GM12864 (cell line): ENCODE results near the gene ARFRP1.

Source experiments
- DNase-seq: peaks from one replicate; pipeline ENCODE4 v3.0.0-alpha.2; 2011; ENCODE audit warnings: low read depth
- H3K4me3 ChIP-seq: 2 replicates; pipeline ENCODE4 v1.5.1; 2011; ENCODE audit warnings: mild to moderate bottlenecking, low read depth, low read length, control low read depth
- TF ChIP-seq, protein P1 (sequence below): IDR thresholded peaks from 2 replicates; pipeline ENCODE4 v1.5.1; 2011; ENCODE audit warnings: low read depth, mild to moderate bottlenecking, moderate library complexity, low read length, control low read depth, inconsistent platforms; ENCODE audit errors: missing control alignments

ARFRP1 gene

DNA sequence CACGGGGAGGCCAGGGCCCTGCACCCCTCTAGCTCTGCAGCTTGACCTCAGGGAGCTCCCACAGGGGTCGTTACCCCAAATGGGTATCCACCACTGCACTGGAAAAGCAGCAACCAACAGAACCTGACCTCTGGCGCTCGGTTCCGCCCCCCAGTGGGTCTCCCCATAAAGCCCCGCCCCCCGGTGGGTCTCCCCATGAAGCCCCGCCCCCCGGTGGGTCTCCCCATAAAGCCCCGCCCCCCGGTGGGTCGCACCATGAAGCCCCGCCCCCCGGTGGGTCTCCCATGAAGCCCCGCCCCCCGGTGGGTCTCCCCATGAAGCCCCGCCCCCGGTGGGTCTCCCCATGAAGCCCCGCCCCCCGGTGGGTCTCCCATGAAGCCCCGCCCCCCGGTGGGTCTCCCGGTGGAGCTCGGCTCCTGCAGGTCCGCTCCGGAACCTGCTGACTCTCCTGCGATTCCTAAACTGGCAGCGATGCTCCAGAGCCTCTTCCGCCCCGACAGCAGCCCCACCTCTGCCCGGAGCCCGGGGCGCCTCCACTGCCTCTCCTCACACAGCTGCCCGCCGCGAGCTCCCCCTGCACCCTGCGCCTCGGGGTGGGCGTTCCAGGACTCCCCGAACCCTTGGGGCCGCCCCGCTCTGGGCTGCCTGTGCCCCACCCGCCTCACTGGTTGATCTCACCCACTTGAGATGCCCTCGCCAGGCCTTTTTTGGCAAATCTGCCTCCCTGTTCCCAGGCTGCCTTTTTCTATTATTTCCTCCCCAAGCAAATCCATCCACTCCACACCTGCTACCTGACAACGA, 43.9 kb upstream of the ARFRP1 start:
- no peak overlapping the region for H3K4me3 ChIP-seq

DNA sequence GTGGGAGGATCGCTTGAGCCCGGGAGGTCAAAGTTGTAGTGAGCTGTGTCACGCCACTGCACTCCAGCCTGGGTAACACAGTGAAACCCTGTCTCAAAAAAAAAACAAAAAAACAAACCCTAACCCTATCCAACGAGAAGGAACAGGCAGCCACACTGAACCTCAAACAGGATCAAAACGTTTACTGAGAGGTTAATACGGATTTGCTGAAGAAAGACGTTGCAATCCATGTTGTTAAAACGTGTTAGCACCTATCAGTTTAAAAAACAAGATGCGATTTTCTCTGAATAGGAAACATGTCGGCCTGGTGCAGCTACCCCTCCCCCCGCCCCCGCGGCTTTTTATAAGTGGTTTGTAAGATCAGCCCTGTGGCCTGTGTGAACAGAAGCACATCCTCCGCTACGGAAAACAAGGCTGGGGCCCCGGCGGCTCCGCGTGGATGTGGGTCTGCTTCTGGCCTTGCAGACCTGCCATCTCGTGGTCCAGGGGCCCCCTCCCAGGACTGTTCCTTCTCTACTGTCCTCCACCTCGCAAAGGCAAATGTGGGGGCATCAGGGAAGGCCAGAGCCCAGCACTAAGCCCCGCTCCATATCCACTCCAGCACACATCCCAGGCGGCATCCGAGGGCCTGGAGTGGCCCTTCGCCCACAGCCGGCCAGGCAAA, 43.2 kb upstream of the ARFRP1 start:
- TF ChIP-seq, protein P1, sequence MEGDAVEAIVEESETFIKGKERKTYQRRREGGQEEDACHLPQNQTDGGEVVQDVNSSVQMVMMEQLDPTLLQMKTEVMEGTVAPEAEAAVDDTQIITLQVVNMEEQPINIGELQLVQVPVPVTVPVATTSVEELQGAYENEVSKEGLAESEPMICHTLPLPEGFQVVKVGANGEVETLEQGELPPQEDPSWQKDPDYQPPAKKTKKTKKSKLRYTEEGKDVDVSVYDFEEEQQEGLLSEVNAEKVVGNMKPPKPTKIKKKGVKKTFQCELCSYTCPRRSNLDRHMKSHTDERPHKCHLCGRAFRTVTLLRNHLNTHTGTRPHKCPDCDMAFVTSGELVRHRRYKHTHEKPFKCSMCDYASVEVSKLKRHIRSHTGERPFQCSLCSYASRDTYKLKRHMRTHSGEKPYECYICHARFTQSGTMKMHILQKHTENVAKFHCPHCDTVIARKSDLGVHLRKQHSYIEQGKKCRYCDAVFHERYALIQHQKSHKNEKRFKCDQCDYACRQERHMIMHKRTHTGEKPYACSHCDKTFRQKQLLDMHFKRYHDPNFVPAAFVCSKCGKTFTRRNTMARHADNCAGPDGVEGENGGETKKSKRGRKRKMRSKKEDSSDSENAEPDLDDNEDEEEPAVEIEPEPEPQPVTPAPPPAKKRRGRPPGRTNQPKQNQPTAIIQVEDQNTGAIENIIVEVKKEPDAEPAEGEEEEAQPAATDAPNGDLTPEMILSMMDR, result no peak
- no peak for DNase-seq
- H3K4me3 ChIP-seq, result no peak overlapping the region

More for the DNA sequence above, 43.9 kb upstream of the ARFRP1 start:
- TF ChIP-seq, protein P1, result no peak
- no peak for DNase-seq

DNA sequence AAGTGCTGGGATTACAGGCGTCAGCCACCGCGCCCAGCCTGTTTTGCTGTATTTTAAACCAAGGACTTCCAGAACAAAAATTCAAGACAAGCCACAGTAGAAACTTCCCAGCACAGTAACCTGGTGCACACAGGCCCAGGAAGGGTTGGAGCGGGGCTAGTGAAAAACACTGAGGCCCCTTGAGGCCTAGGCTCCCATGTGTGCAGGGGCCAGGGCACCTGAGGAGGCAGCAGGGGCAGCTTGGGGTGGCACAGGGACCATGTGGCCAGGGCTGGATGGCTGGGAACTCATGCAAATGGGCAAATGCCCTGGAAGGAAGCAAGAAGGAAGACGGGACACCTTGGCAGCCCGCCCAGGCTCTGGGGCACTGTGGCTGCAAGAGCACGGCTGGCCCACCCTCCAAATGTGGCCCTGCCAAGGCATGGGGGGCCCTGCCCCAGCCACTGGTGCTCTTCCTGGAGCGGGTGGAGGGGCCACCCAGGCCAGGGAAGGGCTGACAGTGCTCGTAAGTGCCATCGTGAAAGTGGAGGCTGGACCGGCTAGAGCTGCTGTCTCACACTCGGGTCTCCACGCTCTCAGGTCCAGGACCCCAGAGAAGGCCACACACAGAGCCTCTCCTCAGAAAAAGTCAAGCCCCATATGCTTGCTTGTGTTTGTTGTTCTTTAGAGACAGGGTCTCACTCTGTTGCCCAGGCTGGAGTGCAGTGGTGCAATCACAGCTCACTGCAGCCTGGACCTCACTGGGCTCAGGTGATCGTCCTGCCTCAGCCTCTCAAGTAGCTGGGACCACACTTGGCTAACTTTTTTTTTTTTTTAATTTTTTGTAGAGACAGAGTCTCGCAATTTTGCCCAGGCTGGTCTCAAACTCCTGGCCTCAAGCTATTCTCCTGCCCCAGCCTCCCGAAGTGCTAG, 42.1 kb upstream of the ARFRP1 start:
- H3K4me3 ChIP-seq, result no peak overlapping the region
- DNase-seq, result no peak
- TF ChIP-seq, protein P1, result no peak

DNA sequence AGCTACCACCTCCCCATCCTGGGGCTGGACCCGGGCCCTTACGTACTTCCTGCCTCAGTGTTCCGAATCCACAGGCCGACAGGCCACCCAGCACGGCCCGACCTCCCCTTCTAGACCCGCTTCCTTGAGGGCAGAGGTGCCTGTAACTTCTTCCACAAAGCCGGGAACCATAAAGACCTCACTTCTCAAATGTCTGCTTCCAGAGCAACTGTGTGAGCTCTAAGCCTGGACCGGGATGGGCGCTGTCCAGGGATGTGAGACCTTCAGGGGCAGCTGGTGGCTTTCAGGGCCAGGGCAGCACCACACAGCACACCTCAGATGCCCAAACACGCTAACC, 41.1 kb upstream of the ARFRP1 start:
- DNase-seq, result no peak
- TF ChIP-seq, protein P1, result no peak
- no peak overlapping the region for H3K4me3 ChIP-seq

DNA sequence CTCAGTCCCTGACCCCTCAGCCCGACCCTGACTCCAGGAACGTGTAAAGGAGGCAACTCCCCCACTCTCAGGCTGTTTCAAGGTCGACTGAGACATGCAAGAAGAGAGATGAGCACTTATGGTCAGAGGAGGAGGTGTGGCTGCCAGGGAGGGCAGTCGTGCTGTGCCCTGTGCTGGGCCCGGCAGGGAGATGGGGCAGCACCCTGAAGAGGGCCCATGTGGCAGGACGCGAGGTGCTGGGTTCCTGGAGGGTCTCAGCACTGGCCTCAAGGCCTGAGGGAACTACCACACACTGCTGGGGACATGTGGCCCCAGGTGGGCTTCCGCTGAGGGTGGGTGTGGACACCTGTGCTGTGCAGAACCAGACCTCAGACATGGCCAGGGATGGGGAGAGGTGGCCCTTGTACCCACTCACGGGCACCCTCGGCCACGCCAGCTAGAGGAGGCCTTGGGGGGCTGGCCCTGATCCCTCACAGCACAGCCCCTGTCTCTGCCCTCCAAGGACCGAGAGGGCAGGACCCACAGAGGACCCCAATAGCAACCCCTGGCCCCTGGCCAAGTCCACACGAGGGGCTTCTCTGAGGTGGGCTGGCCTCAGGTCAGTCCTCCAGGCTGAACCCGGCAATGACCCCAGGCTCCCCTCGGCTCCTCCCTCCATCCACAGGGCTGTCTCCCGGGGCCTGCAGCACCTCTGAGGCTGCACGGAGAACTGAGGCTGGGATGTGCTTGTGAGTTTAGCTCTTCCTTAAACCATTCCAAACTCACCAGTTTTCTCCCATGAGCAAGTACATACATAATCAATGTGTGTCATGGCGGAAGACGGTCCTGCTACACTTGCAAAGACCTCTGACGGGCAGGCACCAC, 40.5 kb upstream of the ARFRP1 start:
- no peak overlapping the region for H3K4me3 ChIP-seq
- TF ChIP-seq, protein P1, result no peak
- DNase-seq, result no peak

DNA sequence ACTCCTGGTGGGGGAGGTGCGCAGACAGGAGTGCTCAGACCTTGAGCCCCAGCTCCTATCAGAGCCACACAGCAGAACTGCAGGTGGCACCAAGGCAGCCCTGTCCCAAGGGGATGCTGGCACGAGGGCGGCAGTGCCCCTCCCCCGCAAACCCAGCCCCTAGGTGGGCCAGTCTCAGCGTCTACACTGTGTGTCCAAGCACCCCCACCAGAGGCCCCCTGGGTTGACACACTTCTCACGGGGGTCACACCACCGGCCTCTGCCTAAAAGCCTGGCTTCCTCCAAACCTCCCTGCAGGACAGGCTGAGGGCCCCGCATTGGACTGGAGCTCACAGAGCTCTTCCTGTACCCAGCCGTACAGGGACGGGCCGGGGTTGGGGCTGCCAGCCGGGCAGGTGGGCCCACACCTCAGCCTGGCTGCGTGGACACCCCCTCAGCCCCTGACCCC, 39.9 kb upstream of the ARFRP1 start:
- DNase-seq, result no peak
- TF ChIP-seq, protein P1, result no peak
- H3K4me3 ChIP-seq, result no peak overlapping the region
